Testis (tissue), 2 donors: Measurements from ENCODE around the gene MAGI1.

Experiments used
- CTCF ChIP-seq, 3 experiments: fragments of 450-650 bp in 2 of 3; fragments of 200-600 bp in 1 of 3; sonication (generic) in 1 of 3; IDR thresholded peaks; one replicate each; pipeline ENCODE4 v1.5.1; 2016 to 2019; ENCODE audit warnings: antibody characterized with exemption in 3 of 3, mild to moderate bottlenecking in 2 of 3, moderate library complexity in 1 of 3
- POLR2A ChIP-seq: fragments of 450-650 bp; IDR thresholded peaks from one replicate; pipeline ENCODE4 v1.6.1; 2017; ENCODE audit warnings: antibody characterized with exemption, mild to moderate bottlenecking, moderate library complexity

GRCh38 chr3:65995030-65995429, 43.7 kb downstream of the MAGI1 start:
- no peak for TF ChIP-seq CTCF (IDR thresholded peaks at IDR 0.05)
- TF ChIP-seq POLR2A: no peak
